ENCODE results near the gene CHRNA1. TPM values are rescaled to one million over a fixed set of nuclear protein-coding genes. Genes with fewer than 3 reads are reported as not detected.

The CHRNA1 gene
- total RNA-seq, 2 experiments from 2014 or later = not detected

Other genes starting within 250 kb of the CHRNA1 start
- gene WIPF1, start 166.7 kb downstream of the CHRNA1 start, total RNA-seq = 100 to 1,000 TPM; 378 to 423 TPM
- gene CHN1, start 240.9 kb upstream of the CHRNA1 start, total RNA-seq = 1 to 10 TPM in 1 of 2 experiments, under 1 TPM in 1; 0.62 to 1.2 TPM

Data from activated CD4-positive, alpha-beta T cell treated with anti-CD3 and anti-CD28 coated beads, Interleukin-2, amount 10 ng/mL, durations not matched to agents 7 days and 5 days (primary cell).